ENCODE results near the gene GID4.
A peak's percentile ranks its signal among the peaks of the same experiment; 100 is the strongest.

The GID4 gene

GRCh38 chr17:18025945-18026776 is 13.0 kb upstream of the GID4 start:
- no peak overlapping the region for H3K4me3 ChIP-seq (ENCODE audit: low read depth, low read length)
- TF ChIP-seq CTCF (IDR thresholded peaks at IDR 0.05; ENCODE audit: low read depth, low read length), result no peak

GRCh38 chr17:18027280-18027679 is 11.9 kb upstream of the GID4 start:
- no peak for TF ChIP-seq CTCF (IDR thresholded peaks at IDR 0.05; ENCODE audit: low read depth, low read length)

GRCh38 chr17:18028114-18028951 is 10.9 kb upstream of the GID4 start:
- H3K4me3 ChIP-seq (ENCODE audit: low read depth, low read length), result no peak overlapping the region
- no peak for TF ChIP-seq CTCF (IDR thresholded peaks at IDR 0.05; ENCODE audit: low read depth, low read length)

More at GRCh38 chr17:18027280-18027679, 11.9 kb upstream of the GID4 start:
- H3K4me3 ChIP-seq (ENCODE audit: low read depth, low read length), result no peak overlapping the region

DNA sequence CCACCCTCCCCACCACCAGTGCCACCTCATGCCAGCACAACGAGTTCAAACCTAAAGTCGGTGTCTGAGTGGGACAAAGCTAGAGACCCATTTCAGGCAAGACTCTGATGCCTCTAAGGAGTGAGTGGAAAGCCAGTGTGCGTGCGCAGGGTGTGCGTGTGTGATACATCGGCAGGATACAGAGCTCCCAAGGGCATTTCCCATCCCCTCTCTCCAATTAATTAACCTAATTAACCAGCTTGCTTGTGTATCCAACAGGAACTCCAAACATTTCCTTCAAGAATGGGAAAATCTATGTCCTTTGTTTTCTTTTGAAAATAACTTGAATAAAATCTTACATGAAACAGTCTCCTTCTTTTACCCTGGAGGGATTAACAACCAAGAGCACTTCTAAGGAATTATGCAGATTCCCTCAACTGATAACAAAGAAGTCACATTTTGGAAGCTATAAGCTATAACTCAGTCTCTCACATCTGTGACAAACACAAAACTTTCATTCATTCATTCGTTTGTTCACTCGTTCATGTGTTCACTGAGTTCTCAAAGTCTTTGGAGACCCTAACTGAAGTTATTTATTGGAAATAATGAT is 10.2 kb upstream of the GID4 start:
- no peak overlapping the region for H3K4me3 ChIP-seq (ENCODE audit: low read depth, low read length)
- TF ChIP-seq CTCF (IDR thresholded peaks at IDR 0.05; ENCODE audit: low read depth, low read length), result no peak

- no peak overlapping the region for H3K4me3 ChIP-seq (ENCODE audit: low read depth, low read length)
- TF ChIP-seq CTCF (IDR thresholded peaks at IDR 0.05; ENCODE audit: low read depth, low read length), result no peak
These were observed 7.3 kb upstream of the GID4 start for GRCh38 chr17:18031955-18032354.

- no peak overlapping the region for H3K4me3 ChIP-seq (ENCODE audit: low read depth, low read length)
- peak; percentile 32 for TF ChIP-seq CTCF (IDR thresholded peaks at IDR 0.05; ENCODE audit: low read depth, low read length)
These were observed 5.6 kb upstream of the GID4 start for GRCh38 chr17:18033442-18034099.
